SK-N-SH treated with all-trans-retinoic acid at 6 μM for 48 hours (cell line): ENCODE results near the gene RTN4RL2.

Source experiments
- PATZ1 ChIP-seq: fragments of 250-450 bp; sonication (Bioruptor Pico); IDR thresholded peaks from 2 replicates; pipeline ENCODE4 v1.8.0; 2020; ENCODE audit warnings: mild to moderate bottlenecking, moderate library complexity, borderline replicate concordance
- ZC3H10 ChIP-seq: fragments of 250-450 bp; sonication (Bioruptor Pico); IDR thresholded peaks from 2 replicates; pipeline ENCODE4 v1.5.1; 2021; ENCODE audit warnings: mild to moderate bottlenecking, moderate library complexity
- ZFP30 ChIP-seq: fragments of 450-650 bp; formaldehyde crosslinking; IDR thresholded peaks from 2 replicates; pipeline ENCODE4 v1.5.0; 2022; ENCODE audit warnings: mild to moderate bottlenecking, moderate library complexity
- ZNF8 ChIP-seq: fragments of 450-650 bp; formaldehyde crosslinking; IDR thresholded peaks from 2 replicates; pipeline ENCODE4 v1.5.0; 2020; ENCODE audit warnings: mild to moderate bottlenecking, moderate library complexity

GRCh38 chr11:57499413-57499982, 39.2 kb downstream of the RTN4RL2 start:
- no peak for TF ChIP-seq ZC3H10
- TF ChIP-seq ZNF8 (CRISPR knock-in tag): no peak
- TF ChIP-seq ZFP30 (CRISPR knock-in tag): no peak
- TF ChIP-seq PATZ1 (CRISPR knock-in tag): no peak
